ENCODE results near the gene ADGRF1. TPM values are rescaled to one million over a fixed set of nuclear protein-coding genes. Genes with fewer than 3 reads are reported as not detected.

ADGRF1 gene
- total RNA-seq, 2 donors from 2014 or later: not detected

GRCh38 chr6:46949632-46950280 lies 92.4 kb downstream of the ADGRF1 start:
- Mint-ChIP-seq H3K4me1 (ENCODE audit: low read depth) (no peaks in the 10 kb centered on the region), H3K27me3 (ENCODE audit: low read depth) (peaks cover 6% of the 10 kb centered on the region), H3K9me3 (no peaks in the 10 kb centered on the region), H3K27ac (no peak overlapping the region), H3K4me3 (no peak overlapping the region), H3K36me3 (ENCODE audit: insufficient read depth in 2 of 2) (no peaks in the 10 kb centered on the region)
- ATAC-seq (replicated peaks in 1 of 2) (no peak), DNase-seq (no peak)

- no peak overlapping the region for H3K4me3 Mint-ChIP-seq
- no peak overlapping the region for H3K27ac Mint-ChIP-seq
- no peaks in the 10 kb centered on the region for H3K36me3 Mint-ChIP-seq (ENCODE audit: insufficient read depth in 2 of 2)
- no peak for ATAC-seq (replicated peaks in 1 of 2)
- no peak for DNase-seq
- H3K4me1 Mint-ChIP-seq (ENCODE audit: low read depth): no peaks in the 10 kb centered on the region
- no peaks in the 10 kb centered on the region for H3K9me3 Mint-ChIP-seq
- H3K27me3 Mint-ChIP-seq (ENCODE audit: low read depth): peaks cover 6% of the 10 kb centered on the region
Measured at GRCh38 chr6:46948699-46949098, 93.4 kb downstream of the ADGRF1 start.

Other genes starting within 250 kb of the ADGRF1 start
- gene MEP1A, start 248.9 kb downstream of the ADGRF1 start, total RNA-seq: not detected
- not detected for gene ADGRF5, start 120.4 kb downstream of the ADGRF1 start, total RNA-seq